Measurements from ENCODE around the gene PLCD3.

DNA sequence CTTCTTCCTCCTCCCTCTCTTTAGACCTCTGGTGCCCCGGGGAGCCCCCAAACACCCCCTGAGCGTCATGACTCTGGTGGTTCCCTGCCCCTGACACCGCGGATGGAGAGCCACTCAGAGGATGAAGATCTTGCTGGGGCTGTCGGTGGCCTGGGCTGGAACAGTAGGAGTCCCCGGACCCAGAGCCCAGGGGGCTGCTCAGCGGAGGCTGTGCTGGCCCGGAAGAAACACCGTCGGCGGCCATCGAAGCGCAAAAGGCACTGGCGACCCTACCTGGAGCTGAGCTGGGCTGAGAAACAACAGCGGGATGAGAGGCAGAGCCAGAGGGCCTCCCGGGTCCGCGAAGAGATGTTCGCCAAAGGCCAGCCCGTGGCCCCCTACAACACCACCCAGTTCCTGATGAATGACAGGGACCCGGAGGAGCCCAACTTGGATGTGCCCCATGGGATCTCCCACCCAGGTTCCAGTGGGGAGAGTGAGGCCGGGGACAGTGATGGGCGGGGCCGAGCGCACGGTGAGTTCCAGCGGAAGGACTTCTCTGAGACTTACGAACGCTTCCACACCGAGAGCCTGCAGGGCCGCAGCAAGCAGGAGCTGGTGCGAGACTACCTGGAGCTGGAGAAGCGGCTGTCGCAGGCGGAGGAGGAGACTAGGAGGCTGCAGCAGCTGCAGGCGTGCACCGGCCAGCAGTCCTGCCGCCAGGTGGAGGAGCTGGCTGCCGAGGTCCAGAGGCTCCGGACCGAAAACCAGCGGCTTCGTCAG, 36.9 kb upstream of the PLCD3 start:
- no peak for TF ChIP-seq POLR2A (IDR thresholded peaks at IDR 0.05)
- TF ChIP-seq, protein P1, sequence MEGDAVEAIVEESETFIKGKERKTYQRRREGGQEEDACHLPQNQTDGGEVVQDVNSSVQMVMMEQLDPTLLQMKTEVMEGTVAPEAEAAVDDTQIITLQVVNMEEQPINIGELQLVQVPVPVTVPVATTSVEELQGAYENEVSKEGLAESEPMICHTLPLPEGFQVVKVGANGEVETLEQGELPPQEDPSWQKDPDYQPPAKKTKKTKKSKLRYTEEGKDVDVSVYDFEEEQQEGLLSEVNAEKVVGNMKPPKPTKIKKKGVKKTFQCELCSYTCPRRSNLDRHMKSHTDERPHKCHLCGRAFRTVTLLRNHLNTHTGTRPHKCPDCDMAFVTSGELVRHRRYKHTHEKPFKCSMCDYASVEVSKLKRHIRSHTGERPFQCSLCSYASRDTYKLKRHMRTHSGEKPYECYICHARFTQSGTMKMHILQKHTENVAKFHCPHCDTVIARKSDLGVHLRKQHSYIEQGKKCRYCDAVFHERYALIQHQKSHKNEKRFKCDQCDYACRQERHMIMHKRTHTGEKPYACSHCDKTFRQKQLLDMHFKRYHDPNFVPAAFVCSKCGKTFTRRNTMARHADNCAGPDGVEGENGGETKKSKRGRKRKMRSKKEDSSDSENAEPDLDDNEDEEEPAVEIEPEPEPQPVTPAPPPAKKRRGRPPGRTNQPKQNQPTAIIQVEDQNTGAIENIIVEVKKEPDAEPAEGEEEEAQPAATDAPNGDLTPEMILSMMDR (IDR thresholded peaks at IDR 0.05), result no peak
